Right atrium auricular region (tissue), 2 donors: ENCODE measurements around the gene CYP21A2. TPM values are rescaled to one million over a fixed set of nuclear protein-coding genes. Genes with fewer than 3 reads are reported as not detected.

Experiments
- DNase-seq: peaks from one replicate; pipeline ENCODE4 v3.0.0-alpha.2; 2019; ENCODE audit warnings: low spot score
- H3K27ac ChIP-seq, 2 donors: fragments of 200-600 bp; sonication (generic); 1 replicate in 1 of 2; 2 replicates in 1 of 2; pipeline ENCODE4 v1.5.1; 2016 to 2019
- H3K27me3 ChIP-seq, 2 donors: fragments of 200-600 bp; sonication (generic); one replicate each; pipeline versions ENCODE4 v1.5.1 to v1.6.0; 2017 to 2019
- H3K36me3 ChIP-seq: fragments of 200-600 bp; sonication (generic); one replicate; pipeline ENCODE4 v1.5.1; 2016
- H3K4me1 ChIP-seq, 2 donors: fragments of 200-600 bp; sonication (generic); one replicate each; pipeline versions ENCODE4 v1.5.1 to v1.6.0; 2017 to 2019
- H3K4me3 ChIP-seq, 2 donors: fragments of 200-600 bp; sonication (generic); 1 replicate in 1 of 2; 2 replicates in 1 of 2; pipeline ENCODE4 v1.5.1; 2017 to 2019; ENCODE audit warnings: mild to moderate bottlenecking in 1 of 2, moderate library complexity in 1 of 2
- H3K9me3 ChIP-seq, 2 donors: fragments of 200-600 bp; sonication (generic); one replicate each; pipeline ENCODE4 v1.5.1; 2019
- CTCF ChIP-seq, 2 donors: fragments of 200-600 bp; sonication (generic); IDR thresholded peaks; one replicate each; pipeline ENCODE4 v1.5.1; 2019; ENCODE audit warnings: antibody characterized with exemption in 2 of 2
- total RNA-seq, 2 donors: library from RNA; depleted of rRNA; stranded (reverse); fragments of >200 nt; gene quantifications; one replicate each; pipeline ENCODE4 v1.1.0, GENCODE V29; 2016

The CYP21A2 gene
- total RNA-seq, 2 donors from 2014 or later, result 0.19 to 1.2 TPM

- Histone ChIP-seq H3K4me3 (no peak overlapping the region), H3K9me3 (no peaks in the 10 kb centered on the region), H3K4me1 (peaks cover 0 to 33% of the 10 kb centered on the region in 2 donors), H3K36me3 (peaks cover 30% of the 10 kb centered on the region), H3K27ac (peak overlapping the region in 1 of 2 donors; percentile 63), H3K27me3 (no peaks in the 10 kb centered on the region)
- TF ChIP-seq CTCF (IDR thresholded peaks at IDR 0.05), result no peak
- DNase-seq, result no peak
These were observed 36.8 kb downstream of the CYP21A2 start for GRCh38 chr6:32074996-32075532.

- H3K9me3 ChIP-seq, result no peaks in the 10 kb centered on the region
- no peaks in the 10 kb centered on the region for H3K27me3 ChIP-seq
- peak overlapping the region; percentile 57 to 63 for H3K27ac ChIP-seq
- no peak overlapping the region for H3K4me3 ChIP-seq
- H3K4me1 ChIP-seq, result peaks cover 0 to 32% of the 10 kb centered on the region in 2 donors
- DNase-seq, result no peak
- TF ChIP-seq CTCF (IDR thresholded peaks at IDR 0.05), result no peak
- peaks cover 36% of the 10 kb centered on the region for H3K36me3 ChIP-seq
These were observed 37.6 kb downstream of the CYP21A2 start for GRCh38 chr6:32075781-32076180.

GRCh38 chr6:32076321-32076809 is 38.1 kb downstream of the CYP21A2 start:
- H3K36me3 ChIP-seq, result peaks cover 42% of the 10 kb centered on the region

GRCh38 chr6:32079566-32080290 is 41.5 kb downstream of the CYP21A2 start:
- no peak for DNase-seq

More at GRCh38 chr6:32076321-32076809, 38.1 kb downstream of the CYP21A2 start:
- H3K4me3 ChIP-seq, result no peak overlapping the region
- peak; percentile 84 for DNase-seq
- peaks cover 0 to 33% of the 10 kb centered on the region in 2 donors for H3K4me1 ChIP-seq
- peak overlapping the region; percentile 57 to 63 for H3K27ac ChIP-seq
- H3K27me3 ChIP-seq, result no peaks in the 10 kb centered on the region
- no peaks in the 10 kb centered on the region for H3K9me3 ChIP-seq
- no peak for TF ChIP-seq CTCF (IDR thresholded peaks at IDR 0.05)

More at GRCh38 chr6:32079566-32080290, 41.5 kb downstream of the CYP21A2 start:
- Histone ChIP-seq H3K27me3 (no peaks in the 10 kb centered on the region), H3K4me3 (no peak overlapping the region), H3K9me3 (no peaks in the 10 kb centered on the region), H3K27ac (no peak overlapping the region), H3K4me1 (peaks cover 0 to 48% of the 10 kb centered on the region in 2 donors), H3K36me3 (peaks cover 50% of the 10 kb centered on the region)
- TF ChIP-seq CTCF (IDR thresholded peaks at IDR 0.05), result no peak
